IMR-90 (cell line): ENCODE data around the gene PPP1R12B. TPM values are rescaled to one million over a fixed set of nuclear protein-coding genes. Genes with fewer than 3 reads are reported as not detected.
"Not testable (repeated sequence)": the region's sequence is repeated elsewhere in the genome, so short reads cannot be mapped to it uniquely, and the experiment has no call there.

Experiments
- ATAC-seq: fragments of 200-7000 bp; cut with Tn5 transposase; 2 replicates; pipeline ENCODE4 v1.9.1; 2020; ENCODE audit warnings: low read depth, mild to moderate bottlenecking, moderate library complexity
- BruUV-seq: library from RNA; stranded (reverse); fragments of 400-500 nt; replicated peaks from 2 replicates; lab custom pipeline; 2021; lab: Mats Ljungman, UMichigan
- CTCF ChIA-PET: fragments of 300-600 bp; formaldehyde crosslinking; extraction: SDS; loops from one replicate; lab custom pipeline; 2021; ENCODE audit warnings: antibody characterized with exemption; lab: Yijun Ruan, JAX
- POLR2A ChIA-PET: fragments of 300-600 bp; sonication (Branson Sonifier 250); formaldehyde crosslinking; loops from one replicate; lab custom pipeline; 2022; ENCODE audit warnings: antibody characterized with exemption; ENCODE audit not compliant: unreplicated experiment; lab: Charles Lee
- DNase-seq: peaks from one replicate; pipeline ENCODE4 v3.0.0; 2013
- H2AFZ ChIP-seq: replicated peaks from 2 replicates; pipeline ENCODE3; 2013; ENCODE audit warnings: low read length, mild to moderate bottlenecking; ENCODE audit not compliant: poor library complexity
- H2AK5ac ChIP-seq: 2 replicates; pipeline ENCODE4 v1.6.1; 2013; ENCODE audit warnings: low read depth, low read length, inconsistent platforms
- H2AK9ac ChIP-seq: replicated peaks from 2 replicates; pipeline ENCODE3; 2013; ENCODE audit warnings: mild to moderate bottlenecking, low read depth, low read length, moderate library complexity; ENCODE audit not compliant: poor library complexity
- H2BK120ac ChIP-seq: 2 replicates; pipeline ENCODE4 v1.6.1; 2013; ENCODE audit warnings: low read depth, low read length, inconsistent platforms
- H2BK15ac ChIP-seq: 3 replicates; pipeline ENCODE4 v1.6.1; 2013; ENCODE audit warnings: low read depth, low read length, inconsistent platforms
- H2BK20ac ChIP-seq: 2 replicates; pipeline ENCODE4 v1.6.1; 2013; ENCODE audit warnings: low read depth, mild to moderate bottlenecking, inconsistent platforms, low read length, moderate library complexity
- H2BK5ac ChIP-seq: 2 replicates; pipeline ENCODE4 v1.6.1; 2013; ENCODE audit warnings: mild to moderate bottlenecking, low read depth, low read length, inconsistent platforms; ENCODE audit not compliant: poor library complexity, severe bottlenecking
- H3K14ac ChIP-seq: replicated peaks from 2 replicates; pipeline ENCODE4 v1.6.1; 2013; ENCODE audit warnings: low read depth, low read length, inconsistent platforms
- H3K18ac ChIP-seq: 2 replicates; pipeline ENCODE4 v1.6.1; 2013; ENCODE audit warnings: low read depth, low read length, control low read depth
- H3K23ac ChIP-seq: 2 replicates; pipeline ENCODE4 v1.6.1; 2013; ENCODE audit warnings: low read depth, low read length, inconsistent platforms
- H3K27ac ChIP-seq: 2 replicates; pipeline ENCODE4 v1.5.1; 2013; ENCODE audit warnings: mild to moderate bottlenecking, control low read depth, low read length; ENCODE audit not compliant: insufficient read depth
- H3K27me3 ChIP-seq: 2 replicates; pipeline ENCODE4 v1.6.1; 2013; ENCODE audit warnings: low read length; ENCODE audit not compliant: control insufficient read depth, insufficient read depth
- H3K36me3 ChIP-seq: 2 replicates; pipeline ENCODE4 v1.6.1; 2013; ENCODE audit warnings: low read length, mixed read lengths; ENCODE audit not compliant: control insufficient read depth, insufficient read depth
- H3K4ac ChIP-seq: 2 replicates; pipeline ENCODE4 v1.6.1; 2013; ENCODE audit warnings: low read depth, low read length, inconsistent platforms
- H3K4me1 ChIP-seq: 2 replicates; pipeline ENCODE4 v1.6.1; 2013; ENCODE audit warnings: low read length, mixed read lengths; ENCODE audit not compliant: control insufficient read depth, insufficient read depth
- H3K4me2 ChIP-seq: 2 replicates; pipeline ENCODE4 v1.6.1; 2013; ENCODE audit warnings: low read depth, mild to moderate bottlenecking, control low read depth, low read length, moderate library complexity
- H3K4me3 ChIP-seq: 2 replicates; pipeline ENCODE4 v1.5.1; 2013; ENCODE audit warnings: low read depth, mild to moderate bottlenecking, control low read depth, low read length, moderate library complexity; ENCODE audit not compliant: insufficient read depth
- H3K56ac ChIP-seq: 2 replicates; pipeline ENCODE4 v1.6.1; 2013; ENCODE audit warnings: low read length, inconsistent platforms; ENCODE audit not compliant: insufficient read depth; ENCODE audit errors: extremely low read depth
- H3K79me1 ChIP-seq, 2 experiments: 2 replicates each; pipeline ENCODE4 v1.6.1; 2013; ENCODE audit warnings: low read length in 2 of 2, inconsistent platforms in 1 of 2, low read depth in 1 of 2
- H3K9ac ChIP-seq: 2 replicates; pipeline ENCODE4 v1.6.1; 2013; ENCODE audit warnings: low read depth, low read length, control low read depth
- H3K9me1 ChIP-seq: 2 replicates; pipeline ENCODE4 v1.6.1; 2013; ENCODE audit warnings: low read length, inconsistent platforms; ENCODE audit not compliant: insufficient read depth
- H3K9me3 ChIP-seq: 2 replicates; pipeline ENCODE4 v1.6.1; 2013; ENCODE audit warnings: low read length; ENCODE audit not compliant: control insufficient read depth, insufficient read depth
- H4K20me1 ChIP-seq: 2 replicates; pipeline ENCODE4 v1.6.1; 2013; ENCODE audit warnings: low read length, inconsistent platforms; ENCODE audit not compliant: insufficient read depth
- H4K5ac ChIP-seq: 2 replicates; pipeline ENCODE4 v1.6.1; 2013; ENCODE audit warnings: mild to moderate bottlenecking, low read depth, low read length, control low read depth
- H4K8ac ChIP-seq, 2 experiments: 2 replicates each; pipeline ENCODE4 v1.6.1; 2013; ENCODE audit warnings: low read depth in 2 of 2, low read length in 2 of 2, control low read depth in 1 of 2, inconsistent platforms in 1 of 2
- H4K91ac ChIP-seq: 2 replicates; pipeline ENCODE4 v1.6.1; 2013; ENCODE audit warnings: low read depth, low read length, inconsistent platforms; ENCODE audit not compliant: insufficient read depth
- WGBS, 2 experiments: methylation state at CpG; one replicate each; pipeline versions ENCODE4 v1.1.5 to v1.1.7; 2013; ENCODE audit warnings: missing lambda C conversion rate in 2 of 2; ENCODE audit not compliant: insufficient read length in 1 of 2; ENCODE audit errors: extremely low coverage in 2 of 2; 5-methylcytosine and 5-hydroxymethylcytosine counted together
- dilution Hi-C: fragments of 300-500 bp; cut with HindIII; formaldehyde crosslinking; loops from one replicate; pipeline ENCODE4 v1.14.3; 2018; ENCODE audit warnings: low sequenced_read_pairs; ENCODE audit not compliant: unreplicated experiment
- in situ Hi-C: fragments of 300-500 bp; cut with MboI; formaldehyde crosslinking; loops from 3 replicates; pipeline ENCODE4 v1.14.3; 2019; ENCODE audit warnings: low sequenced_read_pairs, inconsistent platforms, mixed read lengths
- intact Hi-C: fragments of 100-400 bp; cut with micrococcal nuclease; formaldehyde crosslinking; loops from 2 replicates; pipeline ENCODE4 v1.10.0; 2022
- polyA plus RNA-seq, 3 experiments: library from polyadenylated mRNA; depleted of rRNA; stranded (reverse); fragments of >200 nt; gene quantifications; 2 replicates each; pipeline ENCODE4 v1.2.3, GENCODE V29; 2012; ENCODE audit warnings: low replicate concordance in 1 of 3
- total RNA-seq: library from RNA; depleted of rRNA; stranded (reverse); fragments of >200 nt; gene quantifications from 2 replicates; pipeline ENCODE4 v1.2.3, GENCODE V29; 2012

The PPP1R12B gene
- total and polyA plus RNA-seq, 2 of the 4 experiments (the other 2 are of a cell fraction), result 8.5 to 12.0 TPM

DNA sequence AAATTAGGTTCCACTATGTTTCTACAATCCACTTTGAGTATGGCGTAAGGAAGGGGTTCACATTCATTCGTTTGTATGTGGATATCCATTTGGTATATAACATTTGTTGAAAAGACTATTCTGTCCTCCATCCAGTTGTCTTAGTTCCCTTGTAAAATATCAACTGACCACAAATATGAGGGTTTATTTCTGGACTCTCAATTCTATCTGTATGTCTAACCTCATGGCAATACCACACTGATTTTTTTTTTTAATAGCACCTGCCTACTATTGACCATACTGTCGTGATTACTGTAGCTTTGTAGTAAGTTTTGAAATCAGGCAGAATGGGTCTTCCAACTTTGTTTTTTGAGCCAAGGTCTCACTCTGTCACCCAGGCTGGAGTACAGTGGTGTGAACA, 263.5 kb downstream of the PPP1R12B start:
- H4K5ac ChIP-seq, H2BK15ac ChIP-seq, H3K56ac ChIP-seq, H3K79me1 ChIP-seq, H3K23ac ChIP-seq, H3K9me3 ChIP-seq, H2AFZ ChIP-seq, H4K91ac ChIP-seq, BruUV-seq, H2AK9ac ChIP-seq, ATAC-seq, H3K36me3 ChIP-seq, H4K20me1 ChIP-seq, DNase-seq, intact Hi-C loops, dilution Hi-C loops, H3K4me2 ChIP-seq, H3K18ac ChIP-seq, H4K8ac ChIP-seq, H3K27ac ChIP-seq, H2BK5ac ChIP-seq, H2BK120ac ChIP-seq, POLR2A ChIA-PET, H3K14ac ChIP-seq, H3K27me3 ChIP-seq, H3K9ac ChIP-seq, H3K4me3 ChIP-seq, H2AK5ac ChIP-seq, CTCF ChIA-PET, H2BK20ac ChIP-seq, H3K4ac ChIP-seq: not testable (repeated sequence)
- in situ Hi-C loops, result loop anchor here (10.0 kb wide), 1 partner anchor 267 kb away; the partner anchor contains the start of genes PPP1R12B and UBE2T
- Histone ChIP-seq H3K4me1 (peaks cover 19% of the 10 kb centered on the region), H3K9me1 (peaks cover 19% of the 10 kb centered on the region)
- no CpG with 5 or more reads among the region's 3 CpGs for WGBS, 2 experiments
